Measurements from ENCODE around the gene COL5A1. TPM values are rescaled to one million over a fixed set of nuclear protein-coding genes. Genes with fewer than 3 reads are reported as not detected.

Gene COL5A1
- total RNA-seq, 1 donor from 2014 or later: 19.8 TPM

DNA sequence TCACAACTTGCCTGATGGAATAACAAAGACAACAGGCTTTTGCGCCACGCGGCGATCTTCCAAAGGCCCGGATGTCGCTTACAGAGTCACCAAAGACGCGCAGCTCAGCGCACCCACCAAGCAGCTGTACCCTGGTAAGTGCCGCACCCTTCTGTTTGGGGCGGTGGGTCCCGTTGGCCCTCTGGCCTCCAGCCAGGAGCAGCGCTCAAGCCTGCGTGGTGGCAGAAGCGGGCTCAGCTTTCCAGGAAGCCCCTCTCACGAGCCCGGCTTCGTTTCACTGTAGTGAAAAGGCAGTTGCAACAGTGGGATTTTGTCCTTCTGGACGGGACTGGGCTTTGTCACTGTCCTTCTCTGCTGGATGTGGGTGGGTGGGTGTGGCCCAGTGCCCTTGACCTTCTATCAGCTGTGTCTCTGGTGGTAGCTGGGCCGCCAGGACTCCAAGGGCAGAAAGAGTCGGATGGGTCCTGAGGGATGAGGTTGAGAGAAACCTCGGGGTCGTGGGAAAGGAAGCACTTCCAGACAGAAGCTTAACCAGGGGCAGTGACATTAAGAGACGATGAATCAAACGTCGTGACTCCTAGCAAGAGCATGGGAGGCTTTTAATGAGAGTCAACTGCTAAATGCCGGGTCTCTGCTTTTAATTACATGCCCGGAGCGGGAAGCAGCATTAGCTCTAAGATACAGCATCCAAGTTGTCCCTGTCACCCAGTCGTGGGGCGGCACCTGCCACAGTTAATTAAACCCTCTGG is 49.5 kb downstream of the COL5A1 start:
- Mint-ChIP-seq H3K27ac (peak overlapping the region; percentile 41), H3K9me3 (ENCODE audit: low read depth) (no peaks in the 10 kb centered on the region), H3K4me1 (ENCODE audit: low read depth) (no peaks in the 10 kb centered on the region), H3K27me3 (no peaks in the 10 kb centered on the region), H3K4me3 (ENCODE audit: low read depth) (no peak overlapping the region), H3K36me3 (ENCODE audit: insufficient read depth) (no peaks in the 10 kb centered on the region)
- DNase-seq (ENCODE audit: low spot score, unreplicated experiment): no peak
- TF ChIP-seq, protein P1, sequence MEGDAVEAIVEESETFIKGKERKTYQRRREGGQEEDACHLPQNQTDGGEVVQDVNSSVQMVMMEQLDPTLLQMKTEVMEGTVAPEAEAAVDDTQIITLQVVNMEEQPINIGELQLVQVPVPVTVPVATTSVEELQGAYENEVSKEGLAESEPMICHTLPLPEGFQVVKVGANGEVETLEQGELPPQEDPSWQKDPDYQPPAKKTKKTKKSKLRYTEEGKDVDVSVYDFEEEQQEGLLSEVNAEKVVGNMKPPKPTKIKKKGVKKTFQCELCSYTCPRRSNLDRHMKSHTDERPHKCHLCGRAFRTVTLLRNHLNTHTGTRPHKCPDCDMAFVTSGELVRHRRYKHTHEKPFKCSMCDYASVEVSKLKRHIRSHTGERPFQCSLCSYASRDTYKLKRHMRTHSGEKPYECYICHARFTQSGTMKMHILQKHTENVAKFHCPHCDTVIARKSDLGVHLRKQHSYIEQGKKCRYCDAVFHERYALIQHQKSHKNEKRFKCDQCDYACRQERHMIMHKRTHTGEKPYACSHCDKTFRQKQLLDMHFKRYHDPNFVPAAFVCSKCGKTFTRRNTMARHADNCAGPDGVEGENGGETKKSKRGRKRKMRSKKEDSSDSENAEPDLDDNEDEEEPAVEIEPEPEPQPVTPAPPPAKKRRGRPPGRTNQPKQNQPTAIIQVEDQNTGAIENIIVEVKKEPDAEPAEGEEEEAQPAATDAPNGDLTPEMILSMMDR (IDR thresholded peaks at IDR 0.05; ENCODE audit: unreplicated experiment): no peak

DNA sequence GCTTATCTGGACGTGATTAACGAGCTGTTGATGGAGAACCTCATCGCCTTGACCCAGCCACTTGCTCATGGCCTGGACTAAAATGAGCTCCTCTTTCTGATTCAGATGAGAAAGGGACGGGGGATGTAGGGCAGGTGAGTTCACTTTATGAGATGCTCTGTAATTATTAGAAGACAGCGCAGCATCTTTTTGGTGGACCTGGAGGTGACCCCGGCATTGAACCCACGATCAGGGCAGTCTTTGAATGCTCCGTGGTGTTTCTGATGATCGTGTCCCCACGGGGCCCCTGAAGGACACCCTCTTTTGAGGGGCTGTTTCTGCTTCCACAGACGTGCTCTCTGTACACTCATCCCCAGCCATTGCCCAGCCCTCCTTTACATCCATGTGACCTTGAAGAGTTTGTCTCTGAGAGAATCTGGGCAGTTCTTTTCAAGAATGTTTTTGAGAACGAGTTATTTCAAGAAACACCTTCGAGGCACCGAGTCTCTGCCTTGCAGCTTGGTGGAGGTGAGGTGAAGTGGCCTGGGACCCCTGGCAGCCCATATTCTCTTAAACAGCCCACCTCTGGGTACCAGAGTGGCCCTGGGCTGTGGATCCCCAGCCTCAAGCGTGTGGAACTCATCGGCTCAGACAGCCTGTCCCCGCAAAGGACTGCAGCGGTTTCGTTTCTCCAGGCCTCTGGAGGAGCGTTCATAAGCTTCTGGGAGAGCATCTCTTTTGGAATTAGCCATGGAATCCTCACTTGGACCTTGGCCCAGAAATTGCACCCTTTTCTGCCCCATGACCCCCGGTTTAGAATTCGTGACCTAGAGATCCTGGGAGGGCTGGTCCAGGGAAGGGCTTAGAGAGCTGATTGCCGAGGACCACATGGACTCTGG is 50.3 kb downstream of the COL5A1 start:
- TF ChIP-seq, protein P1 (IDR thresholded peaks at IDR 0.05; ENCODE audit: unreplicated experiment): no peak
- H3K9me3 Mint-ChIP-seq (ENCODE audit: low read depth): no peaks in the 10 kb centered on the region
- no peak overlapping the region for H3K27ac Mint-ChIP-seq
- no peak for DNase-seq (ENCODE audit: low spot score, unreplicated experiment)
- H3K4me3 Mint-ChIP-seq (ENCODE audit: low read depth): no peak overlapping the region
- no peaks in the 10 kb centered on the region for H3K36me3 Mint-ChIP-seq (ENCODE audit: insufficient read depth)
- peaks cover under 1% of the 10 kb centered on the region for H3K4me1 Mint-ChIP-seq (ENCODE audit: low read depth)
- H3K27me3 Mint-ChIP-seq: no peaks in the 10 kb centered on the region

DNA sequence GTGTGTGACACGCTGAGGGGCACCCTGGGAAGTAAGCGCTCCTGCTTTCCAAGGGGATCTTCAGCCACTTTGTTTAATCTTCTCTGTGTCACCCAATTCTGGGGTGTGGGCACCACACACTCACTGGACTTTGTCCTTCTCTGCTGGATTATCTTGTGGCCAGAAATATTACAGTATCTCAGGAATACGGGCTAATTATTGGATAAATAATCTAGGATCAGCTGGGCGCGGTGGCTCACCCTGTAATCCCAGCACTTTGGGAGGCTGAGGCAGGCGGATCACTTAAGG is 50.9 kb downstream of the COL5A1 start:
- DNase-seq (ENCODE audit: low spot score, unreplicated experiment): no peak
- peaks cover 4% of the 10 kb centered on the region for H3K4me1 Mint-ChIP-seq (ENCODE audit: low read depth)
- no peaks in the 10 kb centered on the region for H3K36me3 Mint-ChIP-seq (ENCODE audit: insufficient read depth)
- H3K4me3 Mint-ChIP-seq (ENCODE audit: low read depth): no peak overlapping the region
- H3K9me3 Mint-ChIP-seq (ENCODE audit: low read depth): no peaks in the 10 kb centered on the region
- no peak overlapping the region for H3K27ac Mint-ChIP-seq
- TF ChIP-seq, protein P1 (IDR thresholded peaks at IDR 0.05; ENCODE audit: unreplicated experiment): no peak
- no peaks in the 10 kb centered on the region for H3K27me3 Mint-ChIP-seq

DNA sequence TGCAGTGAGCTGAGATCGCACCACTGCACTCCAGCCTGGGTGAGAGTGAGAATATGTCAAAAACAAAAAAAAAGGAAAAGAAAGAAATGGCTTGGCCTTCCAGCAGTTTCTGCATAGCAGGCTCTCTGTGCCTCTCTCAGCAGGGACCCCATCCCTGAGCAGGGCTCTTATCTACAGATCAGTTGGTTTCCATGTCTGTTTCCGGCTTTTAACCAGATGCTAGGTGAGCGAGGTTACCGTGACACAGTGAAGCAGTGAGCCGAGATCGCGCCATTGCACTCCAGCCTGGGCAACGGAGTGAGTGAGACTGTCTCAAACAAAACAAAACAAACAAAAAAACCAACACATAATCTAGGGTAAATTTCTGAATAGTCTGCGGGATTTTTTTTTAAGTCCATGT is 51.4 kb downstream of the COL5A1 start:
- Mint-ChIP-seq H3K27me3 (no peaks in the 10 kb centered on the region), H3K27ac (no peak overlapping the region), H3K4me3 (ENCODE audit: low read depth) (no peak overlapping the region), H3K4me1 (ENCODE audit: low read depth) (peaks cover 4% of the 10 kb centered on the region), H3K36me3 (ENCODE audit: insufficient read depth) (no peaks in the 10 kb centered on the region), H3K9me3 (ENCODE audit: low read depth) (no peaks in the 10 kb centered on the region)
- TF ChIP-seq, protein P1 (IDR thresholded peaks at IDR 0.05; ENCODE audit: unreplicated experiment): no peak
- DNase-seq (ENCODE audit: low spot score, unreplicated experiment): no peak

DNA sequence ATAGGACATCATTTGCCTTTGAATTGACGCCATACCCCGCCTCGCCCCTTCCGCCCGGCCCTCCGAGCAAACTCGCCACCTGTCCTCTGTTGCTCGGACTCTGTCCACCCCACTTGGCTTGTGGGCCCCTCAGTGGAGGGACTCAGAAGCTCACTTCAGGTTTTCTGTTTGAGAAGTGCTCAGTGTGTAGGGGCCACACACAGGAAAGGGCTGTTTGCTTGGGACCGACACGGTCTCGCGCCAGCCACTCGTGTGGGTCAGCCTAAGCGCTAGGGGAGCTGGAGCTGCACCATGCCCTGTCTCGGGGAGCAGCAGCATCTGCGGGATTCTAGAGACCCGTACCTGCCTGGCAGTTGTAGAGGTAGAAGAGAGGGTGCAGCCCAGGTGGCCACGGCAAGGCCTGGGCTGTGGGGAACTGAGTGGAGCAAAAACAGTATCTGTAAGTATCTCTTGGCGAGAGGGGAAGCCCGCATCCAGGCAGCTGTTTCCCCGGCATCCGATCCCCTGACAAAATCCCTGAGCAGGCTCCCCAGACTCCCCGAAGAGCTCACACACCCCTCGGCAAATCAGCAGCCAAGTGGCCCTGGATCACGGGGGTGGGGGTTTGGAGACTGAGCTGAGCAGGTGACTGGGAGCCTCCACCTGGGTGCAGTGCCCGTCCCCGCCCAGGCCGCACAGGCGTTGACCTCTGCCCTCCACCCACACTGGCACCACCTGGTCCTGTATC is 52.2 kb downstream of the COL5A1 start:
- DNase-seq (ENCODE audit: low spot score, unreplicated experiment): no peak
- no peak overlapping the region for H3K27ac Mint-ChIP-seq
- H3K9me3 Mint-ChIP-seq (ENCODE audit: low read depth): no peaks in the 10 kb centered on the region
- no peaks in the 10 kb centered on the region for H3K36me3 Mint-ChIP-seq (ENCODE audit: insufficient read depth)
- no peak overlapping the region for H3K4me3 Mint-ChIP-seq (ENCODE audit: low read depth)
- TF ChIP-seq, protein P1 (IDR thresholded peaks at IDR 0.05; ENCODE audit: unreplicated experiment): no peak
- H3K27me3 Mint-ChIP-seq: no peaks in the 10 kb centered on the region
- peaks cover 4% of the 10 kb centered on the region for H3K4me1 Mint-ChIP-seq (ENCODE audit: low read depth)
